HG02973 (cell line): Measurements from ENCODE around the gene RFPL3.
"Not testable (repeated sequence)": the region's sequence is repeated elsewhere in the genome, so short reads cannot be mapped to it uniquely, and the experiment has no call there.

Experiments
- ATAC-seq: cut with Tn5 transposase; IDR thresholded peaks from one replicate; pipeline ENCODE4 v1.9.1; 2021; ENCODE audit warnings: moderate library complexity; ENCODE audit not compliant: unreplicated experiment

RFPL3 gene

GRCh38 chr22:32357567-32357966, at the start of gene RFPL3:
Gene RFPL3, plus strand, starts transcription at chr22:32357867. Its CDS starts 205 bp downstream, at chr22:32358072.
- not testable (repeated sequence) for ATAC-seq

GRCh38 chr22:32308191-32308590, 49.5 kb upstream of the RFPL3 start:
- no peak for ATAC-seq

GRCh38 chr22:32308934-32309333, 48.7 kb upstream of the RFPL3 start:
- no peak for ATAC-seq

- ATAC-seq: no peak
These were observed 47.9 kb upstream of the RFPL3 start for GRCh38 chr22:32309585-32310251.

- no peak for ATAC-seq
These were observed 46.9 kb upstream of the RFPL3 start for GRCh38 chr22:32310777-32311176.

- no peak for ATAC-seq
These were observed 46.1 kb upstream of the RFPL3 start for GRCh38 chr22:32311551-32312071.

GRCh38 chr22:32312748-32313147, 44.9 kb upstream of the RFPL3 start:
- ATAC-seq: no peak

GRCh38 chr22:32313532-32313931, 44.1 kb upstream of the RFPL3 start:
- no peak for ATAC-seq

- no peak for ATAC-seq
These were observed 40.1 kb upstream of the RFPL3 start for GRCh38 chr22:32317524-32317923.

GRCh38 chr22:32318361-32318760, 39.3 kb upstream of the RFPL3 start:
- no peak for ATAC-seq

GRCh38 chr22:32319861-32320406, 37.7 kb upstream of the RFPL3 start:
- no peak for ATAC-seq

- ATAC-seq: no peak
These were observed 34.7 kb upstream of the RFPL3 start for GRCh38 chr22:32322986-32323385.

GRCh38 chr22:32323513-32324164, 34.0 kb upstream of the RFPL3 start:
- no peak for ATAC-seq

GRCh38 chr22:32324505-32325415, 32.9 kb upstream of the RFPL3 start:
- no peak for ATAC-seq

GRCh38 chr22:32325416-32325801, 32.3 kb upstream of the RFPL3 start:
- no peak for ATAC-seq

GRCh38 chr22:32325811-32326237, 31.8 kb upstream of the RFPL3 start:
- ATAC-seq: no peak

GRCh38 chr22:32326647-32327046, 31.0 kb upstream of the RFPL3 start:
- ATAC-seq: no peak

GRCh38 chr22:32327066-32327465, 30.6 kb upstream of the RFPL3 start:
- no peak for ATAC-seq

- ATAC-seq: no peak
These were observed 30.0 kb upstream of the RFPL3 start for GRCh38 chr22:32327596-32328171.

- no peak for ATAC-seq
These were observed 29.1 kb upstream of the RFPL3 start for GRCh38 chr22:32328306-32329201.
